Cardiac ventricle fibroblast (primary cell): Measurements from ENCODE around the gene OR2M5. TPM values are rescaled to one million over a fixed set of nuclear protein-coding genes. Genes with fewer than 3 reads are reported as not detected.

Experiments
- total RNA-seq: library from RNA; depleted of rRNA; stranded (reverse); fragments of >200 nt; gene quantifications from 2 replicates; pipeline ENCODE4 v1.2.3, GENCODE V29; 2015

OR2M5 gene
- not detected in 2 replicates for total RNA-seq

GRCh38 chr1:248144513-248145198 is at the start of gene OR2M5:
TSS of gene OR2M5 (plus strand) at chr1:248145148. CDS start at chr1:248145148, 0 bp downstream.

GRCh38 chr1:248174521-248174920 is 29.6 kb downstream of the OR2M5 start, which contains the start of gene OR2M2:
TSS of gene OR2M2 (plus strand) at chr1:248174821. CDS start at chr1:248179986, 5,165 bp downstream.

Other genes with a start within 250 kb of the OR2M5 start
- not detected in 2 replicates for gene OR2W3, start 249.6 kb upstream of the OR2M5 start, total RNA-seq
- not detected in 2 replicates for gene OR2T8, start 224.9 kb upstream of the OR2M5 start, total RNA-seq
- gene OR2AJ1, start 220.3 kb upstream of the OR2M5 start, total RNA-seq = not detected in 2 replicates
- gene OR2L8, start 196.3 kb upstream of the OR2M5 start, total RNA-seq = not detected in 2 replicates
- not detected in 2 replicates for gene OR2AK2, start 179.9 kb upstream of the OR2M5 start, total RNA-seq
- gene OR2L5, start 131.5 kb upstream of the OR2M5 start, total RNA-seq = not detected in 2 replicates
- gene OR2L2, start 115.1 kb upstream of the OR2M5 start, total RNA-seq = not detected in 2 replicates
- not detected in 2 replicates for gene OR2L3, start 98.3 kb upstream of the OR2M5 start, total RNA-seq
- gene OR2L13, start 50.0 kb upstream of the OR2M5 start, total RNA-seq = not detected in 2 replicates
- gene OR2M2, start 29.7 kb downstream of the OR2M5 start, total RNA-seq = not detected in 2 replicates
- not detected in 2 replicates for gene OR2M3, start 52.1 kb downstream of the OR2M5 start, total RNA-seq
- gene OR2M4, start 86.3 kb downstream of the OR2M5 start, total RNA-seq = not detected in 2 replicates
- not detected in 2 replicates for gene OR2T33, start 132.8 kb downstream of the OR2M5 start, total RNA-seq
- gene OR2T12, start 158.3 kb downstream of the OR2M5 start, total RNA-seq = not detected in 2 replicates
- not detected in 2 replicates for gene OR2M7, start 179.4 kb downstream of the OR2M5 start, total RNA-seq
- not detected in 2 replicates for gene OR14C36, start 203.6 kb downstream of the OR2M5 start, total RNA-seq
- not detected in 2 replicates for gene OR2T4, start 216.5 kb downstream of the OR2M5 start, total RNA-seq
- not detected in 2 replicates for gene OR2T6, start 230.6 kb downstream of the OR2M5 start, total RNA-seq